DOHH2 (cell line): ENCODE results near the gene FGFR3.

Source experiments
- EZH2phosphoT487 ChIP-seq: fragments of 200-600 bp; sonication (generic); IDR thresholded peaks from 2 replicates; pipeline ENCODE4 v1.6.1; 2017; ENCODE audit warnings: borderline replicate concordance, mild to moderate bottlenecking, antibody characterized with exemption, low read length, moderate library complexity, mixed read lengths
- TF ChIP-seq, protein P1 (sequence below): fragments of 200-600 bp; sonication (generic); IDR thresholded peaks from one replicate; pipeline ENCODE4 v1.5.1; 2014; ENCODE audit warnings: antibody characterized with exemption, mild to moderate bottlenecking, low read depth, low read length; ENCODE audit not compliant: poor library complexity, severe bottlenecking

DNA sequence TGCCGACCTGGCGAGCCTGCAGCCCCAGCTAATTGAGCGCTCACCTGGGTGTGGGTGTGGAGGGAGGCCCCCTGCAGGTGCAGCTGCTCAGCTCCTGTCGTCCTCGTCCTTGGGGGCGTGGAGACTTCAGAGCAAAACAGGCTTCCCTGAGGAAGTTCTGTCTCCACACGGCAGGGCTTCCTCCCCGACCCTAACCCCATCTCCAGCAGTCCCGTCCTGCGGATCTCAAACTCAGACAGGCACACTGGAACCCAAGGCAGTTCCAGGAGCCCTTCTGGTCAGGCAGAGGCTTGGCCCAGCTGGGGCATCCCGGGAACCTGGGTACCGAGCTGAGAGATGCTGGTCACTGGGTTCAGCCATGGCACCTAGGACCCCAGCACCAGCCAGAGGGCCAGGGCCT lies 47.4 kb upstream of the FGFR3 start:
- no peak for TF ChIP-seq EZH2phosphoT487
- TF ChIP-seq, protein P1, sequence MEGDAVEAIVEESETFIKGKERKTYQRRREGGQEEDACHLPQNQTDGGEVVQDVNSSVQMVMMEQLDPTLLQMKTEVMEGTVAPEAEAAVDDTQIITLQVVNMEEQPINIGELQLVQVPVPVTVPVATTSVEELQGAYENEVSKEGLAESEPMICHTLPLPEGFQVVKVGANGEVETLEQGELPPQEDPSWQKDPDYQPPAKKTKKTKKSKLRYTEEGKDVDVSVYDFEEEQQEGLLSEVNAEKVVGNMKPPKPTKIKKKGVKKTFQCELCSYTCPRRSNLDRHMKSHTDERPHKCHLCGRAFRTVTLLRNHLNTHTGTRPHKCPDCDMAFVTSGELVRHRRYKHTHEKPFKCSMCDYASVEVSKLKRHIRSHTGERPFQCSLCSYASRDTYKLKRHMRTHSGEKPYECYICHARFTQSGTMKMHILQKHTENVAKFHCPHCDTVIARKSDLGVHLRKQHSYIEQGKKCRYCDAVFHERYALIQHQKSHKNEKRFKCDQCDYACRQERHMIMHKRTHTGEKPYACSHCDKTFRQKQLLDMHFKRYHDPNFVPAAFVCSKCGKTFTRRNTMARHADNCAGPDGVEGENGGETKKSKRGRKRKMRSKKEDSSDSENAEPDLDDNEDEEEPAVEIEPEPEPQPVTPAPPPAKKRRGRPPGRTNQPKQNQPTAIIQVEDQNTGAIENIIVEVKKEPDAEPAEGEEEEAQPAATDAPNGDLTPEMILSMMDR, result no peak
